Keratinocyte (primary cell): ENCODE data around the gene NLK. TPM values are rescaled to one million over a fixed set of nuclear protein-coding genes. Genes with fewer than 3 reads are reported as not detected.

Source experiments
- DNase-seq: peaks from one replicate; pipeline ENCODE4 v3.0.0-alpha.2; 2011; ENCODE audit warnings: low read depth, missing footprints, low spot score
- FAIRE-seq: peaks from 2 replicates; lab custom pipeline; 2011; peaks lifted over from hg19 to GRCh38; lab: Jason Lieb, UNC
- H2AFZ ChIP-seq: 2 replicates; pipeline ENCODE4 v1.6.0; 2012; ENCODE audit warnings: low read length, control low read depth, inconsistent platforms; ENCODE audit not compliant: control insufficient read depth
- H3K27ac ChIP-seq: 2 replicates; pipeline ENCODE4 v1.5.1; 2011; ENCODE audit warnings: low read length; ENCODE audit not compliant: control insufficient read depth, insufficient read depth
- H3K27me3 ChIP-seq: 3 replicates; pipeline ENCODE4 v1.6.0; 2011; ENCODE audit warnings: low read length; ENCODE audit not compliant: control insufficient read depth, insufficient read depth; ENCODE audit errors: extremely low read depth
- H3K36me3 ChIP-seq, 2 experiments: 2 replicates in 1 of 2; 3 replicates in 1 of 2; pipeline ENCODE4 v1.5.1; 2011; ENCODE audit warnings: low read length in 2 of 2, mild to moderate bottlenecking in 1 of 2; ENCODE audit not compliant: control insufficient read depth in 2 of 2, insufficient read depth in 2 of 2; ENCODE audit errors: extremely low read depth in 1 of 2
- H3K4me1 ChIP-seq: 3 replicates; pipeline ENCODE4 v1.5.1; 2011; ENCODE audit warnings: low read length; ENCODE audit not compliant: control insufficient read depth, insufficient read depth; ENCODE audit errors: extremely low read depth
- H3K4me2 ChIP-seq: 3 replicates; pipeline ENCODE4 v1.6.0; 2011; ENCODE audit warnings: low read depth, low read length; ENCODE audit not compliant: control insufficient read depth, insufficient read depth; ENCODE audit errors: extremely low read depth
- H3K4me3 ChIP-seq, 3 experiments: fragments of 200-600 bp in 1 of 3; sonication (generic) in 1 of 3; 2 replicates in 2 of 3; 3 replicates in 1 of 3; pipeline ENCODE4 v1.5.1; 2011 to 2016; ENCODE audit warnings: low read length in 3 of 3, mild to moderate bottlenecking in 3 of 3, control low read depth in 2 of 3, inconsistent platforms in 1 of 3, low read depth in 1 of 3, mixed read lengths in 1 of 3, mixed run types in 1 of 3, moderate library complexity in 1 of 3; ENCODE audit not compliant: control insufficient read depth in 2 of 3, insufficient read depth in 2 of 3; ENCODE audit errors: extremely low read depth in 1 of 3
- H3K79me2 ChIP-seq: 2 replicates; pipeline ENCODE4 v1.6.0; 2012; ENCODE audit warnings: low read length; ENCODE audit not compliant: control insufficient read depth, insufficient read depth
- H3K9ac ChIP-seq: 3 replicates; pipeline ENCODE4 v1.6.0; 2011; ENCODE audit warnings: low read length; ENCODE audit not compliant: control insufficient read depth, insufficient read depth; ENCODE audit errors: extremely low read depth
- H3K9me1 ChIP-seq: 3 replicates; pipeline ENCODE4 v1.6.0; 2011; ENCODE audit warnings: low read length; ENCODE audit not compliant: control insufficient read depth, insufficient read depth; ENCODE audit errors: extremely low read depth
- H3K9me3 ChIP-seq: 2 replicates; pipeline ENCODE4 v1.5.1; 2012; ENCODE audit warnings: low read depth, low read length; ENCODE audit not compliant: control insufficient read depth
- H4K20me1 ChIP-seq: 3 replicates; pipeline ENCODE4 v1.6.0; 2011; ENCODE audit warnings: low read length; ENCODE audit not compliant: control insufficient read depth, insufficient read depth; ENCODE audit errors: extremely low read depth
- CTCF ChIP-seq, 3 experiments: IDR thresholded peaks in 1 of 3; conservative IDR thresholded peaks in 1 of 3; optimal IDR thresholded peaks in 1 of 3; 2 replicates in 2 of 3; 3 replicates in 1 of 3; pipeline versions ENCODE3 to v1.5.1; 2011; ENCODE audit warnings: low read length in 3 of 3, mild to moderate bottlenecking in 3 of 3, moderate library complexity in 2 of 3, control low read depth in 1 of 3, inconsistent platforms in 1 of 3; ENCODE audit not compliant: insufficient read depth in 2 of 3; ENCODE audit errors: extremely low read depth in 1 of 3
- EZH2 ChIP-seq: IDR thresholded peaks from one replicate; pipeline ENCODE4 v1.6.1; 2012; ENCODE audit warnings: inconsistent platforms, mild to moderate bottlenecking, low read length, moderate library complexity
- dilution Hi-C: fragments of 300-500 bp; cut with MboI; formaldehyde crosslinking; loops from one replicate; pipeline ENCODE4 v1.7.0; 2020; ENCODE audit warnings: low sequenced_read_pairs; ENCODE audit not compliant: extremely low pct_ligation_motif_present
- polyA plus RNA-seq, 5 experiments: library from polyadenylated mRNA; depleted of rRNA in 3 of 5; stranded (reverse) in 3 of 5; stranded (forward) in 1 of 5; unstranded in 1 of 5; fragments of >200 nt; gene quantifications; 1 replicate in 1 of 5; 2 replicates in 3 of 5; 3 replicates in 1 of 5; pipeline versions ENCODE4 v1.2.1 to v1.2.3, GENCODE V29; 2011 to 2012; ENCODE audit warnings: missing spikeins in 2 of 5, low read depth in 1 of 5, low replicate concordance in 1 of 5

The NLK gene
- polyA plus RNA-seq, 1 donor (not counting 4 experiments of a cell fraction or from before 2014, with no cell fraction given): 20.9 TPM

GRCh38 chr17:28142305-28142704 is 99.8 kb downstream of the NLK start:
- FAIRE-seq: no peak

GRCh38 chr17:28144019-28144418 is 101.5 kb downstream of the NLK start:
- no peak overlapping the region for H3K4me3 ChIP-seq
- no peak overlapping the region for H2AFZ ChIP-seq
- no peak overlapping the region for H3K9ac ChIP-seq
- no peak for TF ChIP-seq EZH2
- no peak for TF ChIP-seq CTCF (optimal IDR thresholded peaks at IDR 0.05 in 1 of 3, IDR thresholded peaks at IDR 0.05 in 1 of 3, conservative IDR thresholded peaks at IDR 0.05 in 1 of 3; ENCODE audit: extremely low read depth in 1 of 3, insufficient read depth in 2 of 3, low read length in 3 of 3)
- dilution Hi-C loops: no loop called here
- H3K4me2 ChIP-seq: no peak overlapping the region
- H3K9me3 ChIP-seq: no peaks in the 10 kb centered on the region
- no peaks in the 10 kb centered on the region for H4K20me1 ChIP-seq
- H3K36me3 ChIP-seq: peaks cover 0 to 1% of the 10 kb centered on the region in 2 experiments
- H3K27me3 ChIP-seq: no peaks in the 10 kb centered on the region
- no peaks in the 10 kb centered on the region for H3K9me1 ChIP-seq
- H3K4me1 ChIP-seq: no peaks in the 10 kb centered on the region
- no peak for FAIRE-seq
- DNase-seq: no peak
- H3K27ac ChIP-seq: no peak overlapping the region
- no peaks in the 10 kb centered on the region for H3K79me2 ChIP-seq

More at GRCh38 chr17:28142305-28142704, 99.8 kb downstream of the NLK start:
- dilution Hi-C loops: no loop called here
- no peak for DNase-seq
- Histone ChIP-seq H2AFZ (no peak overlapping the region), H3K4me1 (no peaks in the 10 kb centered on the region), H3K36me3 (peaks cover 1 to 4% of the 10 kb centered on the region in 2 experiments), H3K9ac (no peak overlapping the region), H3K27me3 (no peaks in the 10 kb centered on the region), H3K4me2 (no peak overlapping the region), H3K4me3 (no peak overlapping the region), H4K20me1 (no peaks in the 10 kb centered on the region), H3K27ac (no peak overlapping the region), H3K9me1 (no peaks in the 10 kb centered on the region), H3K9me3 (no peaks in the 10 kb centered on the region), H3K79me2 (no peaks in the 10 kb centered on the region)
- TF ChIP-seq CTCF (optimal IDR thresholded peaks at IDR 0.05 in 1 of 3, IDR thresholded peaks at IDR 0.05 in 1 of 3, conservative IDR thresholded peaks at IDR 0.05 in 1 of 3; ENCODE audit: extremely low read depth in 1 of 3, insufficient read depth in 2 of 3, low read length in 3 of 3) (no peak), EZH2 (no peak)
